Measurements from ENCODE around the gene SH3RF3.

Gene SH3RF3

GRCh38 chr2:109320195-109320922, 191.4 kb downstream of the SH3RF3 start:
- no peak for DNase-seq

- DNase-seq, result no peak
Measured at GRCh38 chr2:109321570-109321969, 192.6 kb downstream of the SH3RF3 start.

GRCh38 chr2:109322111-109322510, 193.1 kb downstream of the SH3RF3 start:
- DNase-seq, result no peak

GRCh38 chr2:109322641-109323040, 193.6 kb downstream of the SH3RF3 start:
- no peak for DNase-seq

GRCh38 chr2:109324861-109325260, 195.9 kb downstream of the SH3RF3 start:
- no peak for DNase-seq

- no peak for DNase-seq
Measured at GRCh38 chr2:109325570-109325969, 196.6 kb downstream of the SH3RF3 start.

GRCh38 chr2:109326306-109326705, 197.3 kb downstream of the SH3RF3 start:
- no peak for DNase-seq

GRCh38 chr2:109330056-109330455, 201.1 kb downstream of the SH3RF3 start:
- no peak for DNase-seq

GRCh38 chr2:109331081-109331480, 202.1 kb downstream of the SH3RF3 start:
- no peak for DNase-seq

GRCh38 chr2:109331896-109332848, 203.2 kb downstream of the SH3RF3 start:
- no peak for DNase-seq

- no peak for DNase-seq
Measured at GRCh38 chr2:109332880-109333279, 203.9 kb downstream of the SH3RF3 start.

GRCh38 chr2:109333414-109334210, 204.6 kb downstream of the SH3RF3 start:
- DNase-seq, result no peak

- DNase-seq, result no peak
Measured at GRCh38 chr2:109335631-109336176, 206.7 kb downstream of the SH3RF3 start.

GRCh38 chr2:109336296-109336695, 207.3 kb downstream of the SH3RF3 start:
- DNase-seq, result no peak

GRCh38 chr2:109337221-109337620, 208.2 kb downstream of the SH3RF3 start:
- DNase-seq, result no peak

GRCh38 chr2:109339519-109339966, 210.5 kb downstream of the SH3RF3 start:
- no peak for DNase-seq

GRCh38 chr2:109340381-109340780, 211.4 kb downstream of the SH3RF3 start:
- no peak for DNase-seq

GRCh38 chr2:109341355-109342255, 212.6 kb downstream of the SH3RF3 start:
- no peak for DNase-seq

- no peak for DNase-seq
Measured at GRCh38 chr2:109342256-109342850, 213.3 kb downstream of the SH3RF3 start.

- no peak for DNase-seq
Measured at GRCh38 chr2:109342930-109343329, 213.9 kb downstream of the SH3RF3 start.

GRCh38 chr2:109343460-109343859, 214.5 kb downstream of the SH3RF3 start:
- no peak for DNase-seq
